Stimulated activated CD4-positive, alpha-beta T cell treated with anti-CD3 and anti-CD28 coated beads, TNF-alpha, amount 100 ng/mL, for 24 hours (primary cell): ENCODE data around the gene PAM.
"Not testable (repeated sequence)": the region's sequence is repeated elsewhere in the genome, so short reads cannot be mapped to it uniquely, and the experiment has no call there.

Source experiments
- DNase-seq, 3 experiments: peaks; one replicate each; pipeline ENCODE4 v3.0.0-alpha.2; 2020; ENCODE audit warnings: low read depth in 3 of 3

The PAM gene

DNA sequence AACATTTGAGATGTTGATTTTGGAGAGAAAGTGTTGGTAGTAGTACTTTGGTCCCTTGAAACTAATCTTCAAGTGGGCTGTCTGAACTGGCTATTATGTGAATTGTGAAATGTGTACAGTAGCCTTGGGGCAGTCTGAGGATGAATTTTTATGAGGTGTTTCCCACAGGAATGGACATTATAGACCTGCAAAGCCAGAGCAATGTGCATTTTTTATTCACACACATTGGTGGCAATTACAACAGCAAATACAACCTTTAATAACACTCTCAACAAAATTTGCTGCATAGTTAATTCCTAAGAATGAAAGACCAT, 147.0 kb downstream of the PAM start:
- DNase-seq = no peak

DNA sequence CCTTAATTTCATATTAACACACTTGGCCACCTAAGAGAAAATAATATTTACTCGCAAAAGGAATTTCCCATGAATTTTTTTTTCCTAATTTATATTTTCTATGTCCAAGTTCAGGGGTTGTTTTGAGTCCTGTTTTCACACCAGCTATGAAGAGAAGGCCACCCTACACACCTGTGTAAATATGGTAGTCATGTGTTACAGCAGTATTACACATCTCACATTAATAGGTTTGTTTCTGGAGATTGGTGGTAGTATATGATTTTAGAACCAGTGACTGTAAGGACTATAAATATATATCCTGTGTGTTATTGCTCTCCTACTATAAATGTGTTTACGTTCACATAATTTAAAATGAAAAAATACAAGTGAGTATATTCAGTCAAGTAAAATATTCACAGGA, 147.5 kb downstream of the PAM start:
- no peak for DNase-seq

DNA sequence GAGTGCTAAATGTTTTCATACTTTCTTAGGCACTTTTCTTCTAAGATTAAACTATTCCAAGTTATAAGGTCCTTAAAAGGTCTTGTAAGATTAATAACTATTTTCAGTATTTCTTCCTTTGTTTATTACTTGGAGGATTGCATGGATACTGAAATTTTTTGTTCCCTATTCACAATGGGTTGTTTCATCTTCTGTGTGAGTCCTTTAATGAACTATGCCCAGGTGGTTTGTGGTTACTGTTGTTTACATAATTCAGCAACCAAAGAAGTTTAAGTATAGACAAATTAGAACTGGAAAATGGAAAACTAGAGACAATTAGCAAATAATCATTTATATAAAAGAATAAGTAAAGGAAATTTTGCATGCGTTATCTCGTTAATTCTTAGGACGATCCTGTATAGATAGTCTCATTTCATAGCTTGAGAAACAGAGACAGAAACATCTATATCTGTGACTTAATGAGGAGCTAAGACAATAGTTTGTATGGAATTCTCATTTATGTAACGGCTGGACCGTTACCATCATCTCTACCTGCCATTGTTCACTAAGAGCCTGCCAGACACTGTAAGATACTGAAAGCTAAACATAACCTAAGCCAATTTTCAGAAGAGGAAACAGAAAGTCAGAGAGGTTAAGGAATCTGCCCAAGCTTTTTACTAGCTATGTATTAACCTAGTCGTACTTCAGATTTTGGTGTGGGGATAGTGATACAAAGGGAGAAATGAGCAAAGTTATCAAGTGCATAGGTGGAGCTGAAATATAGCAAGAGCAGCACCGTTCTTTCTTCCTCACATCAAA, 148.2 kb downstream of the PAM start:
- DNase-seq = no peak

DNA sequence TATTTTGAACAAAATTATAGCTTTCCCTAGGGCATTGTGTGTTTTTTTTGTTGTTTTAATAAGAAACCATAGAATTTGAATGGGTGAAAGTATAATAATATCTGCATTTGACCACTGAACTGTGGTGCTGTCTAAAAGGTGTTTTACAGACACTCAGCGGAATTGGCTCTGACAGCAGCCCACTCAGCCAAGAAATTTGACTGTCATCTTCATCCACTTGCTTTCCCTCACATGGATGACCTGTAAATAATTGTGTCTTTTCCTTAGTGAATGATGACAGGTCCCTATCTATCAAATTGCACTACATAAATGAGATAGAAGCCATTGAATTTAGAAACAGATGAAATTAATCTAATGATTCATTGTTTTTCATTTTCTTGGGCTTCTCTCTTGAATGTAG, 150.0 kb downstream of the PAM start:
- no peak for DNase-seq

DNA sequence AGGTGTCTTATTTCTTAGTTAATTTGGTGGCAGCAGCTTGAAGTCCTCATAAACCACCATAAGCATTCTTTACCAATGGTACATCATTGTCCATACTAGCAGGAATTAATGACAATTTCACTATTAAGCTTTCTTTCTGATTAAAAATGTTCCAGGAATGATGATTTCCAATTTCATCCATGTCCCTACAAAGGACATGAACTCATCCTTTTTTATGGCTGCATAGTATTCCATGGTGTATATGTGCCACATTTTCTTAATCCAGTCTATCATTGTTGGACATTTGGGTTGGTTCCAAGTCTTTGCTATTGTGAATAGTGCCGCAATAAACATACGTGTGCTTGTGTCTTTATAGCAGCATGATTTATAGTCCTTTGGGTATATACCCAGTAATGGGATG, 152.0 kb downstream of the PAM start:
- not testable (repeated sequence) for DNase-seq

DNA sequence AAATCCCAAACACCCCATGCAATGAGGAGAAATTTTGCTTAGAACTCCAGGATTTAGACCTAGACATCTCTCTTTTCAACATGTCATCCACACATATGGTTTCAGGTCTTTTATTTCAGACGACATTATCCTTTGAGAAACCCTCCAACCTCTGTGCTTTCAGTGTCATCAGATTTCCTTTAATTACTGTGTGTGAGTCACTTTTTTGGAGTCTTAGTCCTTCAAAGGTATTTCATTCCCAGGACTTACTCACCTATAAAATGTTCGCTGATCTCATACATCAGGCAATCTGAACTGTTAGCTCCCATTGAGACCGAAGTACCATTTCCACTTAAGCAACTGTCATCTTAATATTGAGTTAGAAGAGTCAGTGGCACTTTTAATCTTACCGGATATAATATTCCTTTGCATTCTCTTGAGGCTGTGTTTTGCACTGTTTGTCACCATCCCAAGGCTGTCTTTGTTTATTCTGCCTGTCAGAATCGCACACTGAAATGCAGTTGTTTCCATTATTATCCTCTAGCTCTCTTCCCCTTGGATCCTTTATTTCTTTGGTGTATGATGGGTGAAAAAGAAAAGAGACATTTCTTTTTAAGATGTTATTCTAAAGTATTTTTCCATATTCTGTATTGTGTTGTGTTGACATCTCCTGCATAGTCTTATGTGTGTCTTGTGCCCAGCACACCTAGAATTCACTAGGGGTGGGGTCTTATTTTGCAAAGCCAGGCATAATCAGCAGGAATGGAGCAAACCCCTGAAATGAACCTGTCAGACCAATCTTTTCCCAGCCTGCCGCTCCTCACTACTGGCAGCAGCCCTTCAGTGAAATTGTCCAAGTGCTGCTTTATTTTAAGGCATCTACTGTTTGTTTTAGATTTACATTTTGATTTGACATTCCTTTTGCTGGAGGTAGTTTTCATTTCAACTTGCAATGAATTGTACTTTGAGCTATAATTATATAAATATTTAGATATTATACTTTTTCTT, 155.4 kb downstream of the PAM start:
- DNase-seq = no peak

DNA sequence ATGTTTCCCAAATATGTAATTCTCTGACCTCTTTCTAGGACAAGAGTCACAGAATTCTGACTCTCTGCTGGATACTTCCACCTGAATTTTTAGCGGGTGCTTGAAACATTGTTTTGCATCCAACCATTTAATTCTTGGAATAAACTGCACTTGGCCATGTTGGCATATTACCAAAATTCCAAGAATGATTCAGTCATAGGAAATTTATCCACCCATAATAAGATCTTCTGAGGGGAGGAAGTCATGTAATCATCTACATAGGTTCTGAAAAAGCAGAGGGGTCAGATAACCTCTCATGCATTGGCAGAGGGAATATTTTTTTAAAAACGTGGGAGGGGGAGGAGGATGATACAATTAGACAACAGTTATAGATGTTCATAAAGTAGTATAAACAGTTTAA, 156.9 kb downstream of the PAM start:
- no peak for DNase-seq

DNA sequence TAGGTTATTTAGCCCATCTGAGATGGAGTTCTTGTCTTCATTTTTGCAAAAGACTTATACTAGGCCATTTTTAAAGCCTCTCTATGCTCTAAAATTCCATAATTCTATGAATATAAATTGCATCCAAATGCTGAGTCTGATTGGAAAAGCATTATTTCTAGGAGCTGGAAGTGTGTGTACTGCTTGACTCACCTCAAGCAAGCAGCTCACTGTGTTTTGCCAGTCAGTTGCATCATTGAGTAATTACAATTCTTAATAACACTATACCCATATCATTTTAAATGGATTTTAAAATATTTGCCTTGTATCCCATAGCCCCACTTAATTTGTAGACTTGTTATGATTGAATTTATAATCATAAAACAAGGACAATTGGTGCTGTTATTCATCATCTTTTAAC, 161.0 kb downstream of the PAM start:
- no peak for DNase-seq

DNA sequence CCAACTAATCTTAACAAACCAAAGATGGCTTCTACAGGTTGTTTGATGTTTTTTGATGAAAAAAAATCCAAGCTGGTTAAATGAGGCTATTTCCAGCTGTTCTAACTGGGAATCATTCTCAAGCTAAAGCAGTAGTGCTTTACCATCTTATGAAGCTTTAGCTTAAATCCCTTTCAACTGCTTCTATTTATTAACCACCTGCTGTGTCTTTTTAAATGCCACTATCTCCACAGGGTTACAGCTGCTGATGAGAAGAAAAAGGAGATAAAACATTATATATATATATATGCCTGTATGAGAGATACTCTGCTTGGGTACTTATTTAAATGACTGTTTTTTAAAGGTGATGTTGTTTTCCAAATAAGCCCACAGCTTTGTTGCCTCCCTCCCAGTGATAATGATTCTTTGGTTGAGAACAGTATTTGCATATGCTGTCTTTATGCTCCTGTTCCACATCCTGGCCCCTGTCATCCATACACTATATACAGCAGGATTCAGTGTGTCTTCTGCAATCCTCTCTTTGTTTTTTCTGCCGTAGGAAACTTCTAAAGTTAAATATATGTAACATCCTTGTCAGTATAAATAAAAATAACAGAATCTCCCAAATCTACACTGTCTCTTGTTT, 164.0 kb downstream of the PAM start:
- DNase-seq = no peak

DNA sequence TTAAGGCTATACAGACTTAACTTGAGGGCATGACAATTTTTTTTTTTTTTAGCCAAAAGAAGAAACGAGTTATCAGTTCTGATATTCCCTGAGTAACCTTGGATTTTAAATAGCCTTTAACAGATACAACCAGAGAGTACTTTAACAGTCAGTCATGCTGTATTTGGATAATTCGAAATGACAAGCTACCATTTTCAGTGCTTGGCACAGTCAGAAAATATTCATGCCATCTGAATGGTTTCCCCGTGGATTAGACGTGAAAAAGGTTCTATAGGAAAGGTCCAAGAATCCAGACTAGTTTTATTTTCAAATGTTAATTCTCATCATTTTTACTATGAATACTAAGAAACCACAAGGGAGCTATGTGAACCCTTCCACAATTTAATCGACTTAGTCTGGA, 165.7 kb downstream of the PAM start:
- DNase-seq = no peak

DNA sequence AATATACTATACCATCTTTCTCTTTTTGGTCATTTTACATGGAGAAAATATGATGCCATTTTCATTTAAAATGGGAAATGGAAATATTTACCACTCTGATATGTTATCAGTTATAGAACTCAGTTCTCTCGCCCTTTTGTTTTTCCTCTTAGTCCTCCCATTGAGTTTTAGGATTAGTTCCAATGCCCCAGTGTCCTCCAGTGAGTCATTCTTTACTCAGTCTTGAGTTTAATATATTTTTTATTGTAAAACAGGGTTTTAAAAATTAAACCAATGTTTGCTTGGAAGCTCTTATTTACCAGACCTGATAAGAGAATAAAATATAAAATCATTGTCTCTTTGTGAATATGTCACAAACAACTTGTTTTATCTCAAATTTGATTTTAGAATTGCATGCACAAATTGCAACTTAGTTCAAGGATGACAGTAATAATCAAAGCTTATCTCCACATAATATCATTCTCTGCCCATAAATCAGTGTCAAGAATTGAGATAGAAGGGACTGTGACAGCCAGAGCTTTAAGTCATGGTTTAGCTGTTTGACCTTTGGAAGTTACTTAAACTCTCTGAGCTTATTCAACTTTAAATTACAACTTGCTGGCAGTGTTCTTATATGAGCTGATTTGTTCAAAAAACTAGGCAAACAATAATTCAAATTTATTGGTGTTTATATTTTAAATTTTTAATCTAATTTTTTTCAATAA, 166.4 kb downstream of the PAM start:
- no peak for DNase-seq

DNA sequence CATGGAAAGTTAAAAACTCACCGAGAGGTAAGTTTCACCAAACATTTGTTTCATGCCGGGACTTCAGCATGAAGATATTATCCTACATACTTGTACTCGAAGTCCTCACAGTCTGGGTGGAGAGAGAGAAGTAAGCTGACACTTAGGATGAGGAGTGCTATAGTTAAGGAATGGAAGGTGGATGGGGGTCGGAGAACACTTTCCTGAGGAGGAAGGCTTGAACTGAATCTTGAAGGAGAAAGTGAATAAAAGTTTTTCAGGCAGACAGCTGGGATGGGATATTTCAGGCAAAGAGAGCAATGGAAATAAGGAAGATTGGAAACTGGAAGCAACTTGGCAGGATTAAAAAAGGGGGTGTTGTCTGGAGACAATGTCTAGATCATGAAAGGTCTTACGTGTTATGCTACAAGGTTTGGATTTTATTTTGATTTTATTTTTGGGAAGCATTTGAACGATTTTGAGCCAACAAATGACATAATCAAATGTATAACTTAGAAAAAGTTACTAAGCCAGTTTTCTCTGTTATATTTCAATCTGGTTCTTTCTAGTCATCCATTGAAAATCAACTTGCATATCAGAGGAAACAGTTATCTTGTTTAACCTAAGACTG, 167.1 kb downstream of the PAM start:
- DNase-seq = no peak

DNA sequence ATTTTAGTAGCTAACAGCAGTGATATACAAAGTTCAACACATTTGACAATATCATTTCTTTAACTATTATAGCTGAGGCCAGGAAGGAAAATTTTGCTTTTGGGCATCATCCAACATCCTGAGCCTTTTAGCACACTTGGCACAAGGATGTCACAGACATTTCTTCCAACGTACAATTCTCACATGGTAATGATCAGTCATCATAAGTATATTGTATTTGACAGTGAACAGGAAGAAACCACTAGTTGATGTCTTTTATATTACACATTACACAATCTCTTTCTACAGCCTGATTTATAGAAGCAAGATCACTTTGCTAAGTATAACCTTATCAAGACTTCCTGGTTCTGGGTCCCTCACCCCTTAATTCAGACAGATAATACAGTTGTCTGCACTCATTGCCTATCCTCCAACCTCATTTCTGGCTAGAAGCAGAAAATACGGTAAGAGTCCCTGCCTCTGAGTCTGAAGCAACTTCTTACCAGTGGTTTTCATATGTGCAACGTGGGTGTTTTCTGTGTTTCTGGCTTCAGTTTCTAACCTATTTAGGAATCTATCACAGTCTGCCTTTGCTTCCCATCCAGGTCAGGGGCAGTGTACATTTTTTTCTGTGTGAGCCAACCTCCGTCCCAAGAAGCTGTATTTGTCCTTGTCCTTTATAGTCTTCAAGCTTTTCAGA, 167.8 kb downstream of the PAM start:
- no peak for DNase-seq

DNA sequence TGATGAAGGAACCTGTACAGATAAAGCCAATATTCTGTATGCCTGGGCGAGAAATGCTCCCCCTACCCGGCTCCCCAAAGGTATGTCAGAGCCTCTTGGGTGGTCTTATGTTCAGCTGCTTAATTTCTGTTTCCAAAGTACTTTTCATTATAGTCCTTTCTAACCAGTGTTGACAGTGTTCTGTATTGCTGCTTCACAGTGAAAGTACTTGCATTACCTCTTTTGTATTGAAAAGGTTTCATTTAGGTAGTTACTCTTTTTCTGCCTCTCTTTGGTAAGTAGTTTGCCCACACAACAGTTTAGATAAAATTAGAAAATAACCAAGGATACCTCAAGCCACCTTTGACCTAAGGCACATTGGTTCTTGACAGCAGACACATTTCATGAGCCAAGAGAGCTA, 169.9 kb downstream of the PAM start:
- DNase-seq = no peak

DNA sequence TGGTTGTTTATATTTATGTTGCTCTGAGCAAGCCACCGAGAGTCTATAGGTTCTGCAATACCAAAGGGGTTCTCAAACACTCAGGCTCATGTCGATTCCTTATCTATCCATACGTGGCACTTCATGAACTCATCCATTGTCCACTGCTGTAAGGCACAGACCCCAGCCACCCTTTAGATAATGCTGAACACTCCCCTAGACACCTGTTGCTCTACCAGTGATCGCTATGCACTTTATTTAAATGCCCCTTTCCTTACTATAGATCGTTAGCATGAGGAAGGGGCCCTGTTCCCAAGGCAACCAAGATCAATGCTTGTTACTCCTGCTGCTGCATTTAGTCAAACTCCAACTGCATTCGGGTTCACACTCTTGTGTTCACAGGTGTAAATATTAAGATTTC, 171.9 kb downstream of the PAM start:
- DNase-seq = no peak

DNA sequence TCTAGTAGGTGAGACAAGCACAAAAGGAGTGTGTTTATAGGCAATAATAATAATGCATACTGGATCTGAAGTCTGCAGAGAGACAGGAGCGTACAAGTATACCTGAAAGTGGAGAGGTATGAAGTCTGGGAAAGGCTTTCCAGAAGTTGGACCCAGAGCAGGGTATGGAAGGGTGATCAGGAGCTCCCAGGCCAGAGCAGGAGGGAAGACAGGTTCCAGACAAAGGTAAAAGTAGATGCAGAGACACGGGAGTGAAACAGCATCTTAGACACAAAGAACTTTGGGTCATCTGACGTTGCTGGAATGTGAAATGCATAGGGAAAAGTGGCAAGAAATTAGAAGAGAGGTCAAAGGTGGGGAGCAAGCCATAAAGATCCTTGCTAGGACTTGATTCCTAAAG, 175.1 kb downstream of the PAM start:
- no peak for DNase-seq

DNA sequence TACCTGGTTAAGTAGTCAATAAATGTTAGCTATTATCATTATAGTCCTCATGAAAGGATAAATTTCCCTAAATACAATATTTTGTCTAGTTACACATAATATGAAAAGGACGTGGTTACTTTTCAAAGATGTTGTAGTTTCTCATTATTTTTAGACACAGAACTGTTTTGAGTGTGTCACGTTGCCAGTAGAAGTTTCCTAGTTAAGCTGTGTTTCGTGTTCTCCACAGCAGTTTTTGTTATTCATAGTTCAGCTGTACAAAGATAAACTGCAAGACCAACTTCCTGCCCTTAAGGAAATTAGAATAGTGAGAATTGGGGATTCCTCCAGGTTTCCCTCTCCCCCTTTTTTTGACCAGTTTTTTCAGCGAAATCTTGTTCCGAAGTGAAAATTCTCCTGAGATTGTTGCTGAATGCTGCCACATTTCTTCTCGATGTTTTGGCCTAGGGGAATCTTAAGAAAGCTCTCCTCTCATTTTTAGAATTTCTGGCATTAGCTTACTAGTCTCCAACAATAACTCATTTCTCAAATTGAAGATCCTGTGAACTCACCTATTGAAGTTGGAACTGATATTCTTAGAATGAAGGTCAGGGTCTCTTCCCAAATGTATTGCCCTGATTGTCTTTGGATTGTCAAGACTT, 176.1 kb downstream of the PAM start:
- no peak for DNase-seq

DNA sequence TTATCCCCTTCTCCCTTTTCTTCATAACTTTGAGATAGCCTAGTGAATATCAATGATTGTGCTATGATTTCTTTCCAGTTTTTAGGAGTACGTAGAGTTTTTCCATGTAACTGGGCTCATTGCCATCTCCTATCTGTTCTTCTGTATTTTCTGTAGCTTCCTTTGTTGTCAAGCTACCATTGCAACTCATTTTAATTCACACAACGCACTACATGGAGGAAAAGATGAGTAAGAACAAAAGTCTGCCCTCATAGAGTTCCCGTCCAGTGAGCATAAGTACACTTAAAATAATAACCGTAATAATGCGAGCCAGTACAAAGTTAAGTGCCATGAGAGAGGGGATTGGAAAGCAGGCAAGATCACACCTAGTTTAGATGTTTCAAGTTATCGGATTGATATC, 177.7 kb downstream of the PAM start:
- DNase-seq = no peak

DNA sequence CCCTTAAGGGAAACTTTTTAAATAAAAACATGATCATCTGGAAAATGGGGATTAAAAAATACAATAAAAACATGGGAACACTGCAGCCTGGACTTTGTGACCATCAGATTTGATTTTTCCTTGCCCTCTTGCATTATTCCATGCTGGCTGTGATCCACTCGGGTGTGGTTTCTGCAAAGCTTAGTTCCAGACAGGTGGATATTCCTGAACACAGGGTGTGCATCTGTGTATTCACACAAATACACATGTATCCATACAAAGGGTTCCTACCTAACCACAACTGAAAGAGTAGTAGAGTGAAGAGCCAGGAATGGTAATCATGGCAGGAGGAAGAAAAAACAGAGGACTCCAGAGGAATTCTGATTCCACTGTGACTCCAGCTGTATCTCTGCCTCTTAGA, 178.2 kb downstream of the PAM start:
- no peak for DNase-seq

DNA sequence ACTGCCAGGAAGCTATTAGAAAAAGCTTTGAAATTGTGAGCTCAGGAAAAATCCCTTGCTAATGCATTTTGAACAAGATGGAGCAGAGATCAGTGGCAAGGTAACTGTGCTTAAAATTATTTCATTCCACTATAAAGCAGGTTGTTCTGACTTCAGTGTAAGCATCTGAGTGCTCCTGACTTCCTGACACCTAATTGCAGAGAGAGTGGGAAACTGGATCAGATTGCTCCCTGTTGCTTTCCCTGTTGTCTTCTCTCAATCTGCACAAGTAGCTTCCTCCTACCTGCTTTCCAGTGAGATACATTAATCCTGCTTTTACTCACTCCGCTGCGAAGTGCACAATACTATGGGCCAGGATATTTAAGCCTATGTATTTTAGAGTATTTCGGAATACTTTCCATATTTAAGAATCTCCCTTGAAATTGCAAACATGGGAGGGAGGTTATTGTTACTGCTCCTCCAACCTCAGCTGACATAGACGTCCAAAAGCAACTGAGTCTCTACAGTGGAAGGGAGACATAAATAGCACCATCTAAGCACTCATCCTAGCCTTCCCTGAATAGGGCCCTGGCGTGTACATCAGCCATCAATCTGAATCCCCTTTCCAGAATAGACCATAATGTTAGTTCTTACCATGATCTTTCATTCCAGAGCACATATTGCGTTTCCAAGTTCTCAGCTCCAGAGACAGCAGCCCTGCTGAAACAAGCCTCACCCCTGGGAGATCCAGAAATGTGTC, 178.8 kb downstream of the PAM start:
- DNase-seq = no peak
